HG03442 (cell line): Measurements from ENCODE around the gene MELTF.

Experiments used
- ATAC-seq: cut with Tn5 transposase; IDR thresholded peaks from one replicate; pipeline ENCODE4 v1.9.1; 2021; ENCODE audit warnings: mild to moderate bottlenecking, moderate library complexity; ENCODE audit not compliant: unreplicated experiment

The MELTF gene

DNA sequence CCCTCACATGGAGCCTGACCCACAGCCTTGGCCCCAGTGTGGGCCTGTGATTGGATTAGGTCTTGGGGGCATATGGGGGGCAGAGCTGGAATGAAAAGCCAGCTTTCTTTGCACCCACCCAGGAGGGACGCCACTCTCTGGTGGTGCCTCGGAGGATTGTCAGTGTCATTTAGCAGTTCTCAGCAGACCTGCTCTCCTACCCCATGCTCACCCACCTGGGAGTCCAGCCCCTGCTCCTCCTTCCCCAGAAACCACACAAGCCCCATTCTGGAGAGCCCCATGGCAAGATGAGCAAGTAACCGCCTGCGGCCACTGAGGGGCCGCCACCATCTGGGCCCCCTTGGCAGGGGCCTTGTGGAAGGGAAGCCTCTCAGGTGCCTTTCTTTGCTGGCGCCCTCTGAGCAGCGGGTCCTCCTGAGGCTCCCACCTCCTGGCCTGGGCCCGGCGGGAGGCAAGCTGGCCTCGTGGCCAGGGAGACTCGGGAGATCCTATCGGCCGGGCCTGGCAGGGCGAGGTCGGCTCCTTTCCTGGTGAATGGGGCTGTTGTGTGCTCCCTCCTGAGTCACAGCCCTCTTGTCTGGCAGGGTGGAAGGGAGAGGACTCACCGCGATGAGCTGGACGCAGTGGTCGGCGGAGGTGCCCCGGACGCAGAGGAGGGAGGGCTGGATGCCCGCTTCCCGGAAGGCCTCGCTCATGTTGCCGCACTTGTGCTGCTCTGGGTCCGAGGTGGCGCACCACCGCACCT, 2.3 kb downstream of the MELTF start:
- no peak for ATAC-seq

DNA sequence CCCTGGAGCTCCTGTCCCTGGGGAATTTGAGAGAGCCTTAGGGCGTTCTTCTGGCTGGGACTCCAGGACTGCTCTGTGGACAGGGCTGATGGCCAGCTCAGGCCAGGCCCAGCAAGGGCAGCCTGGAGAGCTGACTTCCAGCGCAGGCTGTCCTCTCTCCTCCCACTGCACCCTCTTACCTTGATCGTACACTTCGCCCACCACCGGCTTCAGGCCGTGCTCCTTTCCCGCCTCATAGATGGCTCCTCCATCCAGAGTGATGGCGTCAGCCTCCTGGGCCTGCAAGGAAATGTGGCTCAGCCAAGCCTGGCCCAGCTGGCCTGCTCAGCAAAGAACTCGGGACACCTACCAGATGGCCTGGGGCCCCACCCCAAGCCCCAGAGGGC, 3.1 kb downstream of the MELTF start:
- ATAC-seq: no peak

- ATAC-seq: no peak
These were observed 3.7 kb downstream of the MELTF start for GRCh38 chr3:197025736-197026480.

- no peak for ATAC-seq
These were observed 4.5 kb downstream of the MELTF start for GRCh38 chr3:197024881-197025735.

GRCh38 chr3:197023998-197024651, 5.5 kb downstream of the MELTF start:
- no peak for ATAC-seq

DNA sequence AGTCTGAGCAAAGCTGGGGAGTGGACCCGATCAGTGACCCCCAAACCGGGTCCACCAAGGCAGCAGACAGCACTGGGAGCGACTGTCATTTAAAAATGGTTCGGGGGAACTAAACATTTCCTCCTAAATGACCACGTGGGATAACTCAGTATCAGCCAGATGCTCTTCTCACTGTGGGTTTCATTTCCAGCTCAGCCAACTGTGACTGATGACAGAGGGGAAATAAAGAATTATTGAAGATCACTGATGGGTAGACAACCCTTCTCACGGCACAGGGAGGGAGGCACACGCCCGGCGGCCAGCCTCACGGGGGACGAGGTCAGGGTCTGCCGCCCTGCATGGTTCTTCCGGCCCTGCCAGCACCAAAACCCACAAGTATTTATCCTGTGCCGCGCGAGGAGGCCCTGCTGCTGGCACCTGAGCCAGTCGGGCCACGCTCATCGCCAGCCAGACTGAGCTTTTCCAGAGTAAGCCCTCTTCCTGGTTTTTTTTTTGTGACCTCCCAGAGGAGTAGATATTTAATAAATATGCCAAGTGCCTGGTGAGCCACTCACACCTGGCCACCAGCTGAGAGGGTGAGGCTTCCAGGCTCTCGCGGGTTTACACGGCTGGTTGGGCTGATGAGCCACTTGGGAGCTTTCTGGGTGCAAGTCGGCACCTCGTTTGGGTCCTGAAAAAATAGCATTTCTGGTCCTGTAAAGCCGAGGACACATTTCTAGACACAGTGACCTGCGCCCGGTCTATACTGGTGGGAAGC, 6.2 kb downstream of the MELTF start:
- ATAC-seq: no peak

GRCh38 chr3:197022405-197023231, 7.0 kb downstream of the MELTF start:
- ATAC-seq: no peak

DNA sequence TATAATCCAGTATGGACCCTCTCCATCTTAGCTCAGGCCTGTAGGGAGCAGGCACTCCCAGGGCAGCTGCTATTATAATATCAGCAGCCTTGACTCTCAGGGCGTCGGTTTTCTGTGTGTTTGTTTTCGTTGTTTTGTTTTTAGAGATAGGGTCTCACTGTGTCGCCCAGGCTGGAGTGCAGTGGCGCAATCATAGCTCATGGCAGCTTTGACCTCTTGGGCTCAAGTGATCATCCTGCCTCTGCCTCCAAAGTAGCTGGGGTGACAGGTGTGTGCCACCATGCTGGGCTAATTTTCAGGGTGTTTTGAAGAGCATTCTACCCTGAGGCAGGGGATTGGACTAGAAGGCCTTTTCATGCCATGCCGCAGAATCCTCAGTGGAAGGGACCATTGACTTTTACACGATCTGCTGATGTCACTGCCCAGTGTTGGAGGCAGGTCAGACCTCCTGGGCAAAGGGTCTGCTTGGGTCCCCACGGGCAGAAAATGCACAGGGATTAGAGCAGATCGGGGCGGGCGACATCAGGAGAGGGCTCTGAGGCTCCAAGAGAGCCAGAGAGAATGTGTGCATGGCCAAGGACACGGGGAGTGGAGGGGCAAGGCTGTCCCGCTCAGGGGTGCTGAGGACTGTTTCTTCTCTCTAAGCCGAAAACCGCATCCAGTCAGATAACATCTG, 7.8 kb downstream of the MELTF start:
- ATAC-seq: no peak

DNA sequence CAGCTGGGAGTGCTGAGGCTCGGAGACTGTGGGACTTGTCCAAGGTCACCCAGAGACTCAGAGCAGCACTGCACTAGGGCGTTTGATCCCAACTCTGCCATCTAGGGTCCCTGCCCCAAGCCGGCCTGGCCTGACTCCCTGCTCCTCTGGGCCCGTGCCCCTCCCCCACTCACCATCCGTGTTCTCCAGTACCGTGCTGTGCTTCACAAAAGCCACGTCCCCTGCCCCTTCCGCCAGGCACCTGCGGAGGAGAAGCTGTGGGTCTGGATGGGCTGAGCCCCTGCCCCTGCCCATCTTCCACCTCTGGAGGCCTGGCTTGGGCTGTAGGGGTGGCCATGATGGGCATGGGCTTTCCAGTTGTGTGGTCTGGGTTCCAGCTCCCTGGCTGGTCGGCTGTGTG, 8.4 kb downstream of the MELTF start:
- ATAC-seq: no peak

DNA sequence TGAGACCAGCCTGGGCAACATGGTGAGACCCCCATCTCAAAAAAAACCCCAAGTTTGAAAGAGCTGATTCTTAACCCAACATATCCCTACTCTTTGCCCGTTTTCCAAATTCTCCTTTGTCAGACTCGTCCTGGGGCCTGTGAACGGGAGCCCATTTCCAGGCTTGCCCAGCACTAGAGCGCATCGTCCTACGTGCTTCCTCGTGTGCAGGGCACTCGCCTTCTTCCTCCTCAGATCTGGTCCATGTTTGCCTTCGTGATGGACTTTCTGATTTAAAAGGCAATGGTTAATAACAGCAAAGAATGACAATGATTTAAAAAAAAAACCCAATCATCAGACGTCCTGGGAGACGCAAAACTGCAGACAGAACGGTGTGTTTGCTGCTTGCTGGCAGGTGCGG, 10.1 kb downstream of the MELTF start:
- ATAC-seq: no peak

DNA sequence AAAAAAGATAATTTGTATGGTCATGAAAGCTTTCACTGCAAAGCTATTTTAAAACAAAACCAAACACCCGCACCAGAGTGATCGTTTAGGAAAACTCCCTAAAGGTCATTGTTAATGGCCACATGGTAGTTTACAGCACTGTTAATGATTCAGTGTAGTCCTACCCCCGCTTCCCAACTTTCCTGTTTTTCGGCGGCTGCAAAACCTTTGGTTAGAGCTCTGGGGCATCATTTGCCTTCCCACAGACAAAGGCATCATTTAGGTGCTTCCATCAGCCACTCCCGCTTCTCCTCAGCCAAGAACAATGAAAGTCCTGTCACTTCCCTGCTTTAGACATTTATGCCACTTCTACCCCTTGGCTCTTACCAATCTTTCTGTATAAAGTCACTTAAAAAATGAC, 10.6 kb downstream of the MELTF start:
- no peak for ATAC-seq

GRCh38 chr3:197017003-197017402, 12.6 kb downstream of the MELTF start:
- no peak for ATAC-seq

DNA sequence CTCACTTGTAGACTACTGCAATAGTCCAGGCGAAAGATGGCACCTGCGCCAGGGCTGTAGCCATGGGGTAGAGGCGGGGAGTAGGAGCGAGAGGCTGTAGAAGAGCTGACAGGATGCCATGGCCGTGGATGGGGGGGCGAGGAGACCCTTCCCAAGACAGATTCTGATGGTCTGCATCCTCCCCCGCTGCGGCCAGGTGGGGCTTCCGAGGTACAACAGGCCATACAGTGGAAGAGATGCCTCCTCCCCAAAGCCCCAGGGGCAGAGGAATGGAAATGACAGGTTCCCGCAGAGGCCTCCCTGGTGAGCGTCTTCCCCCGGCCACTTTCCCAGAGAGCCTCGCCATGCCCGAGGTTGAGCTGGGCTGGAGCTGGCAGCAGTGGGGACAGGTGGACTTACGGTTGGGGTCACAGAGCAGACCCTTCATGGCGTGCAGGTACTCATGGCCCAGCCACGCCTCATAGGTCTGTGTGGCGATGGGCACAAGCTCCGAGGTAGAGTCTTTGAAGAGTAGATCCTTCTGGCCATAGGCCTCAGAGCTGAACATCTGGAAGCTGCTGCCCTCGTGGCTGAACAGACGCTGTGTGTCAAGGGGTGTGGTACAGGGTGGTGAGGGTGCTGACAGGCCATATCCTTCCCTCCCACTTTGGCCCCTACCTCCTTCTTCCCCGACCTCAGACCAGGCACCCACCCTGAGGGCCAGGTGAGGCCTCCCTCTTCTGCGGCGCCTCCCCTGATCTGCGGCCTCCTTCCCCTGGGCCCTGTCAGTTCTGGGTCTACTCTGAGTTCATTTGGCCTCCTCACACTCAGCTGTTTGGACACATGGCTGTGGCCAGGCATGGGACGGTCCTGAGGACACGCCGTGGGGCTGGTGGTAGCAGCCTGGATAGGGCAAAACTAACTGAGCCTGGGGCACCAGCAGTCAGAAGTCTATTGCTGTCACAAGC, 13.6 kb downstream of the MELTF start:
- no peak for ATAC-seq

GRCh38 chr3:197014942-197015575, 14.6 kb downstream of the MELTF start:
- no peak for ATAC-seq

- no peak for ATAC-seq
These were observed 15.6 kb downstream of the MELTF start for GRCh38 chr3:197014024-197014423.

GRCh38 chr3:197012540-197012883, 17.1 kb downstream of the MELTF start:
- ATAC-seq: no peak

GRCh38 chr3:197011780-197012539, 17.7 kb downstream of the MELTF start:
- no peak for ATAC-seq
